LNCaP clone FGC (cell line): ENCODE results near the gene DCPS.
A peak's percentile ranks its signal among the peaks of the same experiment; 100 is the strongest.

Experiments
- DNase-seq: peaks from one replicate; pipeline ENCODE4 v3.0.0-alpha.2; 2011; ENCODE audit warnings: low read depth
- H3K4me3 ChIP-seq: 2 replicates; pipeline ENCODE4 v1.5.1; 2011; ENCODE audit warnings: mild to moderate bottlenecking, low read depth, low read length, control low read depth
- CTCF ChIP-seq: IDR thresholded peaks from 2 replicates; pipeline ENCODE4 v1.5.1; 2012; ENCODE audit warnings: mild to moderate bottlenecking; ENCODE audit not compliant: control insufficient read depth, insufficient read depth; ENCODE audit errors: extremely low read depth

DCPS gene

GRCh38 chr11:126333142-126333541 is 29.3 kb downstream of the DCPS start:
- no peak for TF ChIP-seq CTCF
- H3K4me3 ChIP-seq, result no peak overlapping the region
- peak; percentile 85 for DNase-seq

GRCh38 chr11:126334659-126335462 is 31.0 kb downstream of the DCPS start:
- H3K4me3 ChIP-seq, result no peak overlapping the region
- no peak for DNase-seq
- no peak for TF ChIP-seq CTCF

- no peak for TF ChIP-seq CTCF
- H3K4me3 ChIP-seq, result no peak overlapping the region
- no peak for DNase-seq
Observed at GRCh38 chr11:126335463-126335760, 31.6 kb downstream of the DCPS start.

GRCh38 chr11:126336138-126336541 is 32.3 kb downstream of the DCPS start:
- no peak for DNase-seq
- TF ChIP-seq CTCF, result no peak
- H3K4me3 ChIP-seq, result no peak overlapping the region

- DNase-seq, result no peak
- no peak overlapping the region for H3K4me3 ChIP-seq
- no peak for TF ChIP-seq CTCF
Observed at GRCh38 chr11:126336671-126337101, 32.8 kb downstream of the DCPS start.

GRCh38 chr11:126337126-126337473 is 33.2 kb downstream of the DCPS start:
- TF ChIP-seq CTCF, result no peak
- no peak for DNase-seq
- H3K4me3 ChIP-seq, result no peak overlapping the region
